Panc1 (cell line): ENCODE measurements around the gene LIMA1. TPM values are rescaled to one million over a fixed set of nuclear protein-coding genes. Genes with fewer than 3 reads are reported as not detected.

Experiments
- ATAC-seq: fragments of 200-7000 bp; cut with Tn5 transposase; 2 replicates; pipeline ENCODE4 v1.9.1; 2020; ENCODE audit warnings: mild to moderate bottlenecking, moderate library complexity
- BruUV-seq: library from RNA; stranded (reverse); fragments of 400-500 nt; replicated peaks from 2 replicates; lab custom pipeline; 2021; lab: Mats Ljungman, UMichigan
- CTCF ChIA-PET: fragments of 300-600 bp; sonication (Branson Sonifier 250); formaldehyde crosslinking; loops from one replicate; lab custom pipeline; 2022; ENCODE audit warnings: antibody characterized with exemption; lab: Charles Lee
- POLR2A ChIA-PET: fragments of 300-600 bp; sonication (Branson Sonifier 250); formaldehyde crosslinking; loops from one replicate; lab custom pipeline; 2022; ENCODE audit warnings: antibody characterized with exemption; lab: Charles Lee
- DNase-seq: peaks from one replicate; pipeline ENCODE4 v3.0.0-alpha.2; 2010; ENCODE audit warnings: low read depth, low spot score
- H3K27ac ChIP-seq: 2 replicates; pipeline ENCODE4 v1.5.1; 2011; ENCODE audit warnings: mild to moderate bottlenecking, low read length, inconsistent platforms
- H3K27me3 ChIP-seq: fragments of 200-500 bp; sonication (Bioruptor generic); 2 replicates; pipeline ENCODE4 v1.6.0; 2014; ENCODE audit warnings: low read length, inconsistent platforms; ENCODE audit not compliant: control insufficient read depth, insufficient read depth
- H3K36me3 ChIP-seq: fragments of 200-500 bp; sonication (Bioruptor generic); 2 replicates; pipeline ENCODE4 v1.5.1; 2014; ENCODE audit warnings: inconsistent platforms, mild to moderate bottlenecking, low read length, moderate library complexity; ENCODE audit not compliant: control insufficient read depth, insufficient read depth
- H3K4me1 ChIP-seq: 2 replicates; pipeline ENCODE4 v1.5.1; 2011; ENCODE audit warnings: inconsistent platforms, mild to moderate bottlenecking, low read length, moderate library complexity; ENCODE audit not compliant: control insufficient read depth, insufficient read depth
- H3K4me3 ChIP-seq, 2 experiments: 2 replicates each; pipeline ENCODE4 v1.5.1; 2011 to 2012; ENCODE audit warnings: low read depth in 2 of 2, low read length in 2 of 2, mild to moderate bottlenecking in 2 of 2, inconsistent platforms in 1 of 2, moderate library complexity in 1 of 2
- H3K9me3 ChIP-seq: fragments of 200-500 bp; sonication (Bioruptor generic); 2 replicates; pipeline ENCODE4 v1.5.1; 2014; ENCODE audit warnings: low read depth, mild to moderate bottlenecking, inconsistent platforms, low read length, moderate library complexity; ENCODE audit not compliant: control insufficient read depth, insufficient read depth
- POLR2AphosphoS5 ChIP-seq: IDR thresholded peaks from 2 replicates; pipeline ENCODE4 v1.6.1; 2012; ENCODE audit warnings: mild to moderate bottlenecking, low read depth, low read length, moderate library complexity
- REST ChIP-seq, 2 experiments: IDR thresholded peaks; 2 replicates each; pipeline ENCODE4 v1.6.1; 2011 to 2012; ENCODE audit warnings: low read depth in 2 of 2, control low read depth in 1 of 2, low read length in 1 of 2, mild to moderate bottlenecking in 1 of 2, moderate library complexity in 1 of 2; ENCODE audit not compliant: insufficient read depth in 1 of 2
- SIN3A ChIP-seq: IDR thresholded peaks from 2 replicates; pipeline ENCODE4 v1.6.1; 2012; ENCODE audit warnings: low read depth, mild to moderate bottlenecking, low read length, moderate library complexity, borderline replicate concordance; ENCODE audit not compliant: insufficient read depth
- TCF7L2 ChIP-seq: IDR thresholded peaks from 2 replicates; pipeline ENCODE4 v1.6.1; 2011; ENCODE audit warnings: mild to moderate bottlenecking, low read depth, low read length, inconsistent platforms
- in situ Hi-C: cut with HindIII; loops from 2 replicates; pipeline ENCODE4 v1.10.0; 2016; ENCODE audit warnings: low sequenced_read_pairs, low pct_unique_long_range_greater_than_20kb
- intact Hi-C: fragments of 100-400 bp; cut with micrococcal nuclease; formaldehyde crosslinking; loops from one replicate; pipeline ENCODE4 v1.10.0; 2022; ENCODE audit not compliant: unreplicated experiment
- total RNA-seq: library from RNA; stranded (reverse); gene quantifications from one replicate; pipeline ENCODE4 v1.2.1, GENCODE V29; 2021; ENCODE audit not compliant: unreplicated experiment
- TF ChIP-seq, protein P1 (sequence below): fragments of 450-650 bp; IDR thresholded peaks from 2 replicates; pipeline ENCODE4 v1.5.1; 2017; ENCODE audit warnings: mild to moderate bottlenecking

The LIMA1 gene
- total RNA-seq, 1 experiment from 2014 or later, result 155 TPM

DNA sequence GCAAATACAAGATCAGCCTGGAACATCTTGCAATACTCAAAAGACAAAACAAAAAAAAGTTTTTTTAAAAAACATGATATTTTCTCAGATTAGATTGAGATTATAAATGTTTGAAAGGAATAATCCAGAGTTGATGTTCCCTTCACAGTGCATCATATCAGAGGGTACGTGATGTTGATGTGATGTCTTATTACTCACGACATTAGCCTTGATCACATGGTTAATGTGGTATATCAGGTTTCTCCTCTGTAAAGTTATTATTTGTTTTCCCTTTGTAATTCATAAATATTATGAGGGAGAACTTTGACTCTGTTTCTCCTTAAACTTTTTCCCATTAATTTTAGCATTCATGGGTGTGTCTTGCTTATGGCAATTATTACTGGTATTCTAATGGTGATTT is 26.6 kb downstream of the LIMA1 start:
- H3K27me3 ChIP-seq, result no peaks in the 10 kb centered on the region
- DNase-seq (no peak), ATAC-seq (no peak)
- CTCF ChIA-PET, result no interaction called here
- intact Hi-C loops, result no loop called here
- peak overlapping the region; percentile 73 for H3K27ac ChIP-seq
- BruUV-seq, result no TSS peak
- in situ Hi-C loops, result no loop called here
- TF ChIP-seq POLR2AphosphoS5 (no peak), TCF7L2 (no peak), REST (IDR thresholded peaks at IDR 0.05; ENCODE audit: insufficient read depth in 1 of 2, low read depth in 2 of 2, low read length in 1 of 2) (no peak), SIN3A (no peak)
- TF ChIP-seq, protein P1, sequence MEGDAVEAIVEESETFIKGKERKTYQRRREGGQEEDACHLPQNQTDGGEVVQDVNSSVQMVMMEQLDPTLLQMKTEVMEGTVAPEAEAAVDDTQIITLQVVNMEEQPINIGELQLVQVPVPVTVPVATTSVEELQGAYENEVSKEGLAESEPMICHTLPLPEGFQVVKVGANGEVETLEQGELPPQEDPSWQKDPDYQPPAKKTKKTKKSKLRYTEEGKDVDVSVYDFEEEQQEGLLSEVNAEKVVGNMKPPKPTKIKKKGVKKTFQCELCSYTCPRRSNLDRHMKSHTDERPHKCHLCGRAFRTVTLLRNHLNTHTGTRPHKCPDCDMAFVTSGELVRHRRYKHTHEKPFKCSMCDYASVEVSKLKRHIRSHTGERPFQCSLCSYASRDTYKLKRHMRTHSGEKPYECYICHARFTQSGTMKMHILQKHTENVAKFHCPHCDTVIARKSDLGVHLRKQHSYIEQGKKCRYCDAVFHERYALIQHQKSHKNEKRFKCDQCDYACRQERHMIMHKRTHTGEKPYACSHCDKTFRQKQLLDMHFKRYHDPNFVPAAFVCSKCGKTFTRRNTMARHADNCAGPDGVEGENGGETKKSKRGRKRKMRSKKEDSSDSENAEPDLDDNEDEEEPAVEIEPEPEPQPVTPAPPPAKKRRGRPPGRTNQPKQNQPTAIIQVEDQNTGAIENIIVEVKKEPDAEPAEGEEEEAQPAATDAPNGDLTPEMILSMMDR, result no peak
- no peaks in the 10 kb centered on the region for H3K36me3 ChIP-seq
- POLR2A ChIA-PET, result no interaction called here
- no peak overlapping the region for H3K4me3 ChIP-seq
- H3K4me1 ChIP-seq, result peaks cover 86% of the 10 kb centered on the region
- no peaks in the 10 kb centered on the region for H3K9me3 ChIP-seq

DNA sequence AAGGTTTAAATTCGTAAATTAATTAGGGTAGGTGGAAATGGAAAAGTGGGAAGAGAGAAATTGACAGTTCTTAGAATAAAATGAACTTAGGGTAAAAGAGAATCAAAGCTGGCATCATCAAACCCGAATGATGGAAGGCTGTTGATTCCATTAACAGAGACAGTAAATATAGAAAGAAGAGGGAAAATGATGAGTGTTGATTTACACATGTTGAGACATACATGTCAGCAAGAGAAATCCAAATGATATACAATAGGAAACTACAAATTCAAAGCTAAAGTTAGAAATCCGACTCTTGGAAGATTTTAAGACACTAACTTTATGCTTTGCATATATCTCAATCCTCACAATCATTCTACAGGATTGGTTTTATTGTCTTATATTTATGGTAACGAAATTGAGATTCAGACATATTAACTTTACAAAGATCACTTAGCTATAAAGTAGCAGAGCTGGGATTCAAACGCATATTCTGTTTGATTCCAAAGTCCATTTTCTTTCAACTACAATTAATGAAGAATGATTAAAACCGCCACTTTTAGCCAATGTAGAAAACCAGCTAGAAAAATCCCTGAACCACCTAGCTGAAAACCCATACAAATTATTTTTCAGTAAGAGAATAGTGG is 30.2 kb downstream of the LIMA1 start:
- peak overlapping the region; percentile 73 for H3K27ac ChIP-seq

More for the DNA sequence above, 30.2 kb downstream of the LIMA1 start:
- in situ Hi-C loops (no loop called here), intact Hi-C loops (no loop called here)
- peaks cover 84% of the 10 kb centered on the region for H3K4me1 ChIP-seq
- TF ChIP-seq SIN3A, result no peak
- TF ChIP-seq REST (IDR thresholded peaks at IDR 0.05; ENCODE audit: insufficient read depth in 1 of 2, low read depth in 2 of 2, low read length in 1 of 2), result no peak
- TF ChIP-seq, protein P1, result no peak
- no peak for TF ChIP-seq TCF7L2
- no peaks in the 10 kb centered on the region for H3K27me3 ChIP-seq
- ChIA-PET POLR2A (interaction anchor here (0.5 kb wide), 1 partner anchor 82 kb away, joined by 4 read pairs; no protein-coding TSS in a partner anchor), CTCF (no interaction called here)
- BruUV-seq, result no TSS peak
- no peak overlapping the region for H3K4me3 ChIP-seq
- ATAC-seq, result no peak
- no peaks in the 10 kb centered on the region for H3K36me3 ChIP-seq
- no peak for DNase-seq
- no peaks in the 10 kb centered on the region for H3K9me3 ChIP-seq
